Mucosa of descending colon (tissue), 3 donors: ENCODE data around the gene CLSTN2. TPM values are rescaled to one million over a fixed set of nuclear protein-coding genes. Genes with fewer than 3 reads are reported as not detected.

Source experiments
- ATAC-seq: fragments of 200-7000 bp; cut with Tn5 transposase; one replicate; pipeline ENCODE4 v1.9.1; 2020; ENCODE audit warnings: mild to moderate bottlenecking, moderate library complexity
- DNase-seq, 3 donors: peaks; one replicate each; pipeline ENCODE4 v3.0.0-alpha.2; 2020
- H3K36me3 ChIP-seq: fragments of 200-600 bp; one replicate; pipeline ENCODE4 v1.8.0; 2021; ENCODE audit warnings: low read depth, mild to moderate bottlenecking
- H3K4me1 ChIP-seq: fragments of 200-600 bp; one replicate; pipeline ENCODE4 v1.8.0; 2021; ENCODE audit warnings: low read depth, mild to moderate bottlenecking
- H3K4me3 ChIP-seq: fragments of 200-600 bp; one replicate; pipeline ENCODE4 v1.8.0; 2021; ENCODE audit warnings: mild to moderate bottlenecking
- H3K9me3 ChIP-seq: fragments of 200-600 bp; one replicate; pipeline ENCODE4 v1.8.0; 2021; ENCODE audit warnings: mild to moderate bottlenecking
- intact Hi-C, 2 donors: fragments of 100-400 bp; cut with DNase I in 1 of 2; cut with micrococcal nuclease in 1 of 2; formaldehyde crosslinking; loops; one replicate each; pipeline versions ENCODE4 v1.11.0 to v1.11.1; 2022; cut with DNase I, micrococcal nuclease
- total RNA-seq, 3 donors: library from RNA; stranded (reverse); fragmentation: NEBNext Ultra II Directional in 2 of 3; extraction: Animal tissue kit (Norgen Biotek cat#: 25700) in 2 of 3; gene quantifications; one replicate each; pipeline versions ENCODE4 v1.2.1 to v1.2.4, GENCODE V29; 2021 to 2023
- TF ChIP-seq, protein P1 (sequence below): fragments of 200-600 bp; IDR thresholded peaks from one replicate; pipeline ENCODE4 v1.8.0; 2022; ENCODE audit warnings: antibody characterized with exemption, mild to moderate bottlenecking
- donor health status: DM: no; HTN: no; CAD: no; lungs with moderate emphysema.
- donor health status: DM: no; HTN: no; CAD: no.
- donor health status: DM: no; HTN: yes; CAD: no.

Gene CLSTN2
- total RNA-seq, 3 donors from 2014 or later = 0.90 to 5.3 (median 2.5) TPM

DNA sequence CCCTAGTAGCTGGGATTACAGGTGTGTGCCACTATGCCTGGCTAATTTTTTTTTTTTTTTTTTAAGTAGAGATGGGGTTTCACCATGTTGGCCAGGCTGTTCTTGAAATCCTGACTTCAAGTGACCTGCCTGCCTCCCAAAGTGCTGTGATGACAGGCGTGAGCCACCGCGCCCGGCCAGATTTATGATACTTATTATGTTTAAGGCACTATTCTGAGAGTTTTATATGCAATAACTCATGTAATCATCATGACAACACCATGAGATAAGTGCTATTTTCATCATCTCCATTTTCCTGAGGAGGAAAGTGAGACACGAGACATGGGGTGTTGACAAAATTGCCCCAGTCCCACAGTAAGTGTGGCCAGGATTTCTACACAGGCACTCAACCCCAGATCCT lies 376.4 kb downstream of the CLSTN2 start:
- TF ChIP-seq, protein P1, sequence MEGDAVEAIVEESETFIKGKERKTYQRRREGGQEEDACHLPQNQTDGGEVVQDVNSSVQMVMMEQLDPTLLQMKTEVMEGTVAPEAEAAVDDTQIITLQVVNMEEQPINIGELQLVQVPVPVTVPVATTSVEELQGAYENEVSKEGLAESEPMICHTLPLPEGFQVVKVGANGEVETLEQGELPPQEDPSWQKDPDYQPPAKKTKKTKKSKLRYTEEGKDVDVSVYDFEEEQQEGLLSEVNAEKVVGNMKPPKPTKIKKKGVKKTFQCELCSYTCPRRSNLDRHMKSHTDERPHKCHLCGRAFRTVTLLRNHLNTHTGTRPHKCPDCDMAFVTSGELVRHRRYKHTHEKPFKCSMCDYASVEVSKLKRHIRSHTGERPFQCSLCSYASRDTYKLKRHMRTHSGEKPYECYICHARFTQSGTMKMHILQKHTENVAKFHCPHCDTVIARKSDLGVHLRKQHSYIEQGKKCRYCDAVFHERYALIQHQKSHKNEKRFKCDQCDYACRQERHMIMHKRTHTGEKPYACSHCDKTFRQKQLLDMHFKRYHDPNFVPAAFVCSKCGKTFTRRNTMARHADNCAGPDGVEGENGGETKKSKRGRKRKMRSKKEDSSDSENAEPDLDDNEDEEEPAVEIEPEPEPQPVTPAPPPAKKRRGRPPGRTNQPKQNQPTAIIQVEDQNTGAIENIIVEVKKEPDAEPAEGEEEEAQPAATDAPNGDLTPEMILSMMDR = no peak
- H3K4me1 ChIP-seq = no peaks in the 10 kb centered on the region
- peak in 2 of 3 donors; percentile 26 to 28 for DNase-seq
- no peaks in the 10 kb centered on the region for H3K9me3 ChIP-seq
- intact Hi-C loops = no loop called here
- H3K36me3 ChIP-seq = no peaks in the 10 kb centered on the region
- no peak overlapping the region for H3K4me3 ChIP-seq
- peak; percentile 59 for ATAC-seq

GRCh38 chr3:140315955-140316354 lies 381.0 kb downstream of the CLSTN2 start:
- TF ChIP-seq, protein P1 = no peak
- ATAC-seq = no peak
- Histone ChIP-seq H3K9me3 (no peaks in the 10 kb centered on the region), H3K36me3 (no peaks in the 10 kb centered on the region), H3K4me1 (no peaks in the 10 kb centered on the region), H3K4me3 (no peak overlapping the region)
- intact Hi-C loops = no loop called here
- no peak for DNase-seq

DNA sequence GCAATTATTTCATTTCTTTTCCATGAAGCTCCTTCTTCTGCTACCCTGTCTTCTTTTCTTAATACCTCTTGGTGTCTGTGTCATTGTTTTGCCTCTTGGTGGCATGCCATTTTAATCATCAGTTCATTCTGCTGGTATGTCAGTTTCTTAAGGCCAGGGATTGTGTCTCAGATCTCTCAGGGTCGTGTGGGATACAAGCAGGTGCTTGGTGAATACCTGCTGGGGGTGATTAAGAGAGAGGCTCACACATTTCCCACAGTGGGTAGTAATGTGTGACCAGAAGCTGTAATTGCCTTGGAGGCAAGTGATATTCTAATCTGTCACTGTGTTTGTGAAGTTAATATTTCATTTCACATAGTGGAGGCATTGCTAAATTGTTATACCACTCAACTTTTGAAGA lies 381.5 kb downstream of the CLSTN2 start:
- Histone ChIP-seq H3K4me1 (no peaks in the 10 kb centered on the region), H3K9me3 (no peaks in the 10 kb centered on the region), H3K4me3 (no peak overlapping the region), H3K36me3 (no peaks in the 10 kb centered on the region)
- DNase-seq = no peak
- no peak for ATAC-seq
- TF ChIP-seq, protein P1 = no peak
- intact Hi-C loops = no loop called here

DNA sequence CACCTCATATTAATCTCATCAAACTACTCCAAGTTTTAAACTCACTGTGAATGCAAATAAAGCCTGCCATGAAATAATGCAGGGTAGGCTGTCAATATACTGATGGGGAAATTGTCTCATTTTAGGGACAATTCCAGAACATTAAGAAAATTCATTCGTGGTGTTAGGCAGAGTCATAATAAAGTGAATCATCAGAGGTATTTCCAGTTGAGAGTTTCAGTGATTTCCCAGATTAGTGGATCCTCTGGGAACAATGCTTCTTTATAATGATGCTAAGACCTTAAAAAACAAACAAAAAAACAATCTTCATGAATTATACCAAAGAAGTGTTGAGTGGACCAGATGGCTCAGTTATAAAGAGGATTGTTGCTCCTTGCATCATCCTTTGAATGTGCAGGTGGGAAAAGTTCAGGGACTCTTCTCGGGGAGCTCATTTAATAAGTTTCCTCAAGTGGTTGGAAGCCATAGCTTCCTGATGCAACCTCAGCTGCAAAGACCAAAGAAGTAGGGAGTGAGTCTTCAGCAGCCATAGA lies 381.9 kb downstream of the CLSTN2 start:
- DNase-seq (no peak), ATAC-seq (no peak)
- TF ChIP-seq, protein P1 = no peak
- Histone ChIP-seq H3K9me3 (no peaks in the 10 kb centered on the region), H3K4me1 (no peaks in the 10 kb centered on the region), H3K36me3 (no peaks in the 10 kb centered on the region), H3K4me3 (no peak overlapping the region)
- intact Hi-C loops = no loop called here

- no peak overlapping the region for H3K4me3 ChIP-seq
- TF ChIP-seq, protein P1 = no peak
- intact Hi-C loops = no loop called here
- H3K4me1 ChIP-seq = no peaks in the 10 kb centered on the region
- peak; percentile 67 for ATAC-seq
- H3K36me3 ChIP-seq = no peaks in the 10 kb centered on the region
- no peaks in the 10 kb centered on the region for H3K9me3 ChIP-seq
- DNase-seq = no peak
Measured at GRCh38 chr3:140319739-140320138, 384.8 kb downstream of the CLSTN2 start.

GRCh38 chr3:140323561-140323960 lies 388.6 kb downstream of the CLSTN2 start:
- H3K4me3 ChIP-seq = no peak overlapping the region
- H3K36me3 ChIP-seq = no peaks in the 10 kb centered on the region
- TF ChIP-seq, protein P1 = no peak
- H3K4me1 ChIP-seq = no peaks in the 10 kb centered on the region
- DNase-seq (no peak), ATAC-seq (no peak)
- intact Hi-C loops = no loop called here
- H3K9me3 ChIP-seq = no peaks in the 10 kb centered on the region
